B cell (primary cell): Measurements from ENCODE around the gene ALMS1. TPM values are rescaled to one million over a fixed set of nuclear protein-coding genes. Genes with fewer than 3 reads are reported as not detected.

Experiments
- ATAC-seq: fragments of 200-7000 bp; cut with Tn5 transposase; one replicate; pipeline ENCODE4 v1.10.0; 2021; ENCODE audit warnings: low read depth, mild to moderate bottlenecking, moderate number of reproducible peaks, moderate library complexity
- CTCF ChIA-PET: fragments of 350-600 bp; sonication (Branson Sonifier 250); formaldehyde crosslinking; loops from one replicate; lab custom pipeline; 2021; ENCODE audit warnings: antibody characterized with exemption, inconsistent platforms; lab: Charles Lee
- POLR2A ChIA-PET: fragments of 350-600 bp; sonication (Branson Sonifier 250); formaldehyde crosslinking; loops from one replicate; lab custom pipeline; 2021; ENCODE audit warnings: antibody characterized with exemption; lab: Charles Lee
- DNase-seq: peaks from one replicate; pipeline ENCODE4 v3.0.0; 2013
- H2AFZ ChIP-seq: 2 replicates; pipeline ENCODE4 v1.6.1; 2012; ENCODE audit warnings: mild to moderate bottlenecking, low read depth, low read length; ENCODE audit not compliant: insufficient read depth, poor library complexity, severe bottlenecking
- H3K27ac ChIP-seq, 2 donors: 1 replicate in 1 of 2; 2 replicates in 1 of 2; pipeline ENCODE4 v1.5.1; 2012 to 2013; ENCODE audit warnings: low read length in 2 of 2, mild to moderate bottlenecking in 2 of 2, moderate library complexity in 1 of 2
- H3K27me3 ChIP-seq, 4 experiments: fragments of 200-600 bp in 1 of 4; sonication (generic) in 1 of 4; replicated peaks in 1 of 4; 1 replicate in 2 of 4; 2 replicates in 2 of 4; pipeline versions ENCODE4 v1.6.1 to v1.7.0; 2013 to 2016; ENCODE audit warnings: low read length in 3 of 4, mild to moderate bottlenecking in 2 of 4, mixed read lengths in 1 of 4, moderate library complexity in 1 of 4; ENCODE audit not compliant: insufficient read depth in 4 of 4, control insufficient read depth in 3 of 4; ENCODE audit errors: control extremely low read depth in 1 of 4
- H3K36me3 ChIP-seq, 2 experiments: replicated peaks in 1 of 2; 1 replicate in 1 of 2; 2 replicates in 1 of 2; pipeline versions ENCODE4 v1.6.1 to v1.7.1; 2013; ENCODE audit warnings: low read length in 1 of 2; ENCODE audit not compliant: insufficient read depth in 2 of 2, control insufficient read depth in 1 of 2; ENCODE audit errors: control extremely low read depth in 1 of 2, extremely low read depth in 1 of 2
- H3K4me1 ChIP-seq, 2 donors: fragments of 200-600 bp in 1 of 2; sonication (generic) in 1 of 2; 1 replicate in 1 of 2; 2 replicates in 1 of 2; pipeline versions ENCODE4 v1.5.1 to v1.6.1; 2013 to 2017; ENCODE audit warnings: low read length in 2 of 2; ENCODE audit not compliant: control insufficient read depth in 2 of 2, insufficient read depth in 2 of 2
- H3K4me2 ChIP-seq: replicated peaks from 2 replicates; pipeline ENCODE3; 2012; ENCODE audit warnings: mild to moderate bottlenecking, low read depth, low read length; ENCODE audit not compliant: poor library complexity, severe bottlenecking
- H3K4me3 ChIP-seq, 5 experiments: fragments of 200-600 bp in 1 of 5; sonication (generic) in 1 of 5; 1 replicate in 3 of 5; 2 replicates in 2 of 5; pipeline versions ENCODE4 v1.5.1 to v1.7.0; 2011 to 2016; ENCODE audit warnings: low read length in 4 of 5, mild to moderate bottlenecking in 4 of 5, low read depth in 2 of 5, control low read depth in 1 of 5, moderate library complexity in 1 of 5; ENCODE audit not compliant: insufficient read depth in 1 of 5; ENCODE audit errors: control extremely low read depth in 1 of 5, extremely low read depth in 1 of 5
- H3K79me2 ChIP-seq: fragments of 200-600 bp; sonication (generic); one replicate; pipeline ENCODE4 v1.6.0; 2016; ENCODE audit warnings: low read length; ENCODE audit not compliant: control insufficient read depth, insufficient read depth
- H3K9ac ChIP-seq: fragments of 200-600 bp; sonication (generic); 2 replicates; pipeline ENCODE4 v1.6.1; 2017; ENCODE audit warnings: mild to moderate bottlenecking, low read length, moderate library complexity
- H3K9me3 ChIP-seq, 3 donors: one replicate each; pipeline versions ENCODE4 v1.6.1 to v1.7.1; 2013; ENCODE audit warnings: low read length in 2 of 3; ENCODE audit not compliant: control insufficient read depth in 2 of 3, insufficient read depth in 1 of 3; ENCODE audit errors: control extremely low read depth in 1 of 3
- H4K20me1 ChIP-seq: 2 replicates; pipeline ENCODE4 v1.6.0; 2012; ENCODE audit warnings: mild to moderate bottlenecking, low read length; ENCODE audit not compliant: insufficient read depth, control insufficient read depth, poor library complexity, severe bottlenecking
- H3K27ac Mint-ChIP-seq: one replicate; pipeline ENCODE4 v1.8.0; 2021; ENCODE audit warnings: mixed read lengths
- H3K27me3 Mint-ChIP-seq: one replicate; pipeline ENCODE4 v1.8.0; 2021; ENCODE audit warnings: mixed read lengths
- H3K4me1 Mint-ChIP-seq: one replicate; pipeline ENCODE4 v1.8.0; 2021; ENCODE audit warnings: mixed read lengths
- H3K4me3 Mint-ChIP-seq: one replicate; pipeline ENCODE4 v1.8.0; 2021; ENCODE audit warnings: mixed read lengths
- H3K9me3 Mint-ChIP-seq: one replicate; pipeline ENCODE4 v1.8.0; 2022; ENCODE audit warnings: mixed read lengths; ENCODE audit not compliant: insufficient read depth
- EZH2 ChIP-seq: IDR thresholded peaks from 2 replicates; pipeline ENCODE4 v1.6.1; 2012; ENCODE audit warnings: borderline replicate concordance, low read depth, mild to moderate bottlenecking, moderate library complexity, low read length; ENCODE audit not compliant: insufficient read depth, poor library complexity, severe bottlenecking
- WGBS: methylation state at CpG from one replicate; pipeline ENCODE4 v1.1.5; 2013; ENCODE audit warnings: missing lambda C conversion rate; ENCODE audit not compliant: insufficient coverage; 5-methylcytosine and 5-hydroxymethylcytosine counted together
- intact Hi-C: fragments of 100-400 bp; cut with micrococcal nuclease; formaldehyde crosslinking; loops from one replicate; pipeline ENCODE4 v1.10.0; 2022
- polyA plus RNA-seq: library from polyadenylated mRNA; depleted of rRNA; stranded (reverse); fragments of >200 nt; gene quantifications from 2 replicates; pipeline ENCODE4 v1.2.3, GENCODE V29; 2012
- total RNA-seq, 2 donors: library from RNA; stranded (reverse); fragments of 120-200 nt in 1 of 2; gene quantifications; 1 replicate in 1 of 2; 2 replicates in 1 of 2; pipeline versions ENCODE4 v1.2.3 to v1.2.4, GENCODE V29; 2013 to 2022
- TF ChIP-seq, protein P1 (sequence below): fragments of 200-600 bp; IDR thresholded peaks from one replicate; pipeline ENCODE4 v1.8.0; 2022; ENCODE audit warnings: antibody characterized with exemption, mild to moderate bottlenecking

Gene ALMS1
- total and polyA plus RNA-seq, 2 donors (not counting 1 experiment from before 2014, with no cell fraction given), result 4.8 to 32.1 TPM

- Histone ChIP-seq H3K36me3 (no peaks in the 10 kb centered on the region), H2AFZ (no peak overlapping the region), H3K79me2 (no peaks in the 10 kb centered on the region), H3K27ac (no peak overlapping the region), H3K9ac (no peak overlapping the region), H3K27me3 (peaks cover 0 to 6% (median 0%) of the 10 kb centered on the region in 4 experiments), H4K20me1 (no peaks in the 10 kb centered on the region), H3K9me3 (no peaks in the 10 kb centered on the region), H3K4me2 (no peak overlapping the region), H3K4me3 (no peak overlapping the region), H3K4me1 (no peaks in the 10 kb centered on the region)
- Mint-ChIP-seq H3K4me1 (no peaks in the 10 kb centered on the region), H3K27me3 (peaks cover 29% of the 10 kb centered on the region), H3K9me3 (no peaks in the 10 kb centered on the region), H3K27ac (no peak overlapping the region), H3K4me3 (no peak overlapping the region)
- TF ChIP-seq, protein P1, sequence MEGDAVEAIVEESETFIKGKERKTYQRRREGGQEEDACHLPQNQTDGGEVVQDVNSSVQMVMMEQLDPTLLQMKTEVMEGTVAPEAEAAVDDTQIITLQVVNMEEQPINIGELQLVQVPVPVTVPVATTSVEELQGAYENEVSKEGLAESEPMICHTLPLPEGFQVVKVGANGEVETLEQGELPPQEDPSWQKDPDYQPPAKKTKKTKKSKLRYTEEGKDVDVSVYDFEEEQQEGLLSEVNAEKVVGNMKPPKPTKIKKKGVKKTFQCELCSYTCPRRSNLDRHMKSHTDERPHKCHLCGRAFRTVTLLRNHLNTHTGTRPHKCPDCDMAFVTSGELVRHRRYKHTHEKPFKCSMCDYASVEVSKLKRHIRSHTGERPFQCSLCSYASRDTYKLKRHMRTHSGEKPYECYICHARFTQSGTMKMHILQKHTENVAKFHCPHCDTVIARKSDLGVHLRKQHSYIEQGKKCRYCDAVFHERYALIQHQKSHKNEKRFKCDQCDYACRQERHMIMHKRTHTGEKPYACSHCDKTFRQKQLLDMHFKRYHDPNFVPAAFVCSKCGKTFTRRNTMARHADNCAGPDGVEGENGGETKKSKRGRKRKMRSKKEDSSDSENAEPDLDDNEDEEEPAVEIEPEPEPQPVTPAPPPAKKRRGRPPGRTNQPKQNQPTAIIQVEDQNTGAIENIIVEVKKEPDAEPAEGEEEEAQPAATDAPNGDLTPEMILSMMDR, result no peak
- TF ChIP-seq EZH2, result no peak
- ChIA-PET CTCF (no interaction called here), POLR2A (no interaction called here)
- intact Hi-C loops, result no loop called here
- DNase-seq (no peak), ATAC-seq (no peak)
- no CpG with 5 or more reads among the region's 4 CpGs for WGBS
Measured at GRCh38 chr2:73350035-73350691, 35.5 kb upstream of the ALMS1 start.

DNA sequence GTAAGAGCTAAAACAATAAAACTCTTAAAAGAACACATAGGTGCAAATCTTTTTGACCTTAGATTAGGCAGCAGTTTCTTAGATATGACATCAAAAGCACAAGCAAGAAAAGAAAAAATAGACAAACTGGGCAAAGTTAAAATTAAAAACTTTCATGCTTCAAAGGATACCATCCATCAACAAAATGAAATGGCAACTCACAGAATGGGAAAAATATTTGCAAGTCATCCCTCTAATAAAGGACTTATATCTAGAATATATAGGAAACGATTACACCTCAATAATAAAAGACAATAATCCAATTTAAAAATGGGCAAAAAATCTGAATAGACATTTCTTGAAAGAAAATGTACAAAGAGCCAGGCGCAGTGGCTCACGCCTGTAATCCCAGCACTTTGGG lies 29.5 kb upstream of the ALMS1 start:
- no peaks in the 10 kb centered on the region for H3K9me3 ChIP-seq
- peaks cover 18% of the 10 kb centered on the region for H3K27me3 Mint-ChIP-seq
- H3K4me1 Mint-ChIP-seq, result no peaks in the 10 kb centered on the region
- no peak overlapping the region for H3K4me3 ChIP-seq
- no peaks in the 10 kb centered on the region for H3K27me3 ChIP-seq
- H3K9me3 Mint-ChIP-seq, result no peaks in the 10 kb centered on the region
- H3K27ac ChIP-seq, result no peak overlapping the region
- H3K27ac Mint-ChIP-seq, result no peak overlapping the region
- ChIA-PET CTCF (no interaction called here), POLR2A (no interaction called here)
- no peaks in the 10 kb centered on the region for H3K79me2 ChIP-seq
- H3K4me3 Mint-ChIP-seq, result no peak overlapping the region
- DNase-seq, result no peak
- no peak for ATAC-seq
- H3K36me3 ChIP-seq, result no peaks in the 10 kb centered on the region
- WGBS, result no CpG with 5 or more reads among the region's 3 CpGs
- H4K20me1 ChIP-seq, result no peaks in the 10 kb centered on the region
- H2AFZ ChIP-seq, result no peak overlapping the region
- H3K4me1 ChIP-seq, result no peaks in the 10 kb centered on the region
- no peak for TF ChIP-seq EZH2
- TF ChIP-seq, protein P1, result no peak
- H3K9ac ChIP-seq, result no peak overlapping the region
- intact Hi-C loops, result no loop called here
- H3K4me2 ChIP-seq, result no peak overlapping the region
